Fibroblast of lung (primary cell): ENCODE results near the gene PRH2. TPM values are rescaled to one million over a fixed set of nuclear protein-coding genes. Genes with fewer than 3 reads are reported as not detected.
A peak's percentile ranks its signal among the peaks of the same experiment; 100 is the strongest.

ENCODE experiments used
- DNase-seq, 2 donors: peaks; one replicate each; pipeline versions ENCODE4 v3.0.0 to v3.0.0-alpha.2; 2010; ENCODE audit warnings: low read depth in 2 of 2
- H2AFZ ChIP-seq: 2 replicates; pipeline ENCODE4 v1.5.1; 2012; ENCODE audit warnings: low read length, control low read depth, inconsistent platforms
- H3K27ac ChIP-seq: 2 replicates; pipeline ENCODE4 v1.5.1; 2011; ENCODE audit warnings: low read length, control low read depth; ENCODE audit not compliant: insufficient read depth
- H3K27me3 ChIP-seq: 2 replicates; pipeline ENCODE4 v1.5.1; 2011; ENCODE audit warnings: mild to moderate bottlenecking, low read length; ENCODE audit not compliant: control insufficient read depth, insufficient read depth
- H3K36me3 ChIP-seq: 2 replicates; pipeline ENCODE4 v1.5.1; 2011; ENCODE audit warnings: low read length; ENCODE audit not compliant: control insufficient read depth, insufficient read depth
- H3K4me1 ChIP-seq: 2 replicates; pipeline ENCODE4 v1.5.1; 2011; ENCODE audit warnings: low read length; ENCODE audit not compliant: control insufficient read depth, insufficient read depth; ENCODE audit errors: extremely low read depth
- H3K4me2 ChIP-seq: 2 replicates; pipeline ENCODE4 v1.5.1; 2011; ENCODE audit warnings: low read length, control low read depth; ENCODE audit not compliant: insufficient read depth; ENCODE audit errors: extremely low read depth
- H3K4me3 ChIP-seq, 4 experiments: fragments of 200-600 bp in 1 of 4; sonication (generic) in 1 of 4; replicated peaks in 1 of 4; 2 replicates each; pipeline ENCODE4 v1.5.1; 2011 to 2016; ENCODE audit warnings: low read length in 4 of 4, low read depth in 3 of 4, mild to moderate bottlenecking in 3 of 4, control low read depth in 2 of 4, inconsistent platforms in 1 of 4, mixed read lengths in 1 of 4; ENCODE audit not compliant: insufficient read depth in 1 of 4; ENCODE audit errors: control extremely low read depth in 1 of 4
- H3K79me2 ChIP-seq: 2 replicates; pipeline ENCODE4 v1.5.1; 2012; ENCODE audit warnings: mild to moderate bottlenecking, low read length, inconsistent platforms; ENCODE audit not compliant: control insufficient read depth, insufficient read depth
- H3K9ac ChIP-seq: 2 replicates; pipeline ENCODE4 v1.5.1; 2011; ENCODE audit warnings: mild to moderate bottlenecking, low read length, control low read depth; ENCODE audit not compliant: insufficient read depth
- H3K9me3 ChIP-seq: 2 replicates; pipeline ENCODE4 v1.5.1; 2012; ENCODE audit warnings: low read depth, low read length; ENCODE audit not compliant: control insufficient read depth, insufficient read depth
- H4K20me1 ChIP-seq: 2 replicates; pipeline ENCODE4 v1.5.1; 2011; ENCODE audit warnings: low read length; ENCODE audit not compliant: control insufficient read depth, insufficient read depth; ENCODE audit errors: extremely low read depth
- EZH2 ChIP-seq: IDR thresholded peaks from 2 replicates; pipeline ENCODE4 v1.5.1; 2012; ENCODE audit warnings: low read length, control low read depth, mild to moderate bottlenecking; ENCODE audit errors: missing control alignments
- polyA plus RNA-seq, 2 donors: library from polyadenylated mRNA; depleted of rRNA in 1 of 2; stranded (reverse) in 1 of 2; unstranded in 1 of 2; fragments of >200 nt; gene quantifications; 2 replicates each; pipeline ENCODE4 v1.2.1, GENCODE V29; 2011 to 2012; ENCODE audit warnings: missing spikeins in 1 of 2
- total RNA-seq: library from RNA; depleted of rRNA; stranded (reverse); fragments of >200 nt; gene quantifications from 2 replicates; pipeline ENCODE4 v1.2.1, GENCODE V29; 2014
- TF ChIP-seq, protein P1 (sequence below), 2 donors: IDR thresholded peaks in 1 of 2; conservative IDR thresholded peaks in 1 of 2; 1 replicate in 1 of 2; 2 replicates in 1 of 2; pipeline ENCODE4 v1.5.1; 2011 to 2012; ENCODE audit warnings: low read length in 2 of 2, control low read depth in 1 of 2, inconsistent platforms in 1 of 2, low read depth in 1 of 2, mild to moderate bottlenecking in 1 of 2

PRH2 gene
- total and polyA plus RNA-seq, 2 donors (not counting 1 experiment from before 2014, with no cell fraction given), result 0.14 TPM; not detected in 1

GRCh38 chr12:10968765-10969456, 39.9 kb downstream of the PRH2 start:
- no peak overlapping the region for H2AFZ ChIP-seq
- H3K4me1 ChIP-seq, result peaks cover 2% of the 10 kb centered on the region
- no peak overlapping the region for H3K27ac ChIP-seq
- H3K27me3 ChIP-seq, result no peaks in the 10 kb centered on the region
- no peaks in the 10 kb centered on the region for H3K36me3 ChIP-seq
- TF ChIP-seq EZH2, result no peak
- peak overlapping the region; percentile 15 for H3K4me2 ChIP-seq
- H3K4me3 ChIP-seq, result no peak overlapping the region
- H3K79me2 ChIP-seq, result no peaks in the 10 kb centered on the region
- H4K20me1 ChIP-seq, result no peaks in the 10 kb centered on the region
- DNase-seq, result peak; percentile 76 to 82
- H3K9me3 ChIP-seq, result no peaks in the 10 kb centered on the region
- no peak overlapping the region for H3K9ac ChIP-seq

- H3K4me1 ChIP-seq, result no peaks in the 10 kb centered on the region
- no peaks in the 10 kb centered on the region for H3K9me3 ChIP-seq
These were observed 45.9 kb downstream of the PRH2 start for GRCh38 chr12:10974965-10975364.

GRCh38 chr12:10982244-10982643, 53.2 kb downstream of the PRH2 start:
- no peak overlapping the region for H3K4me2 ChIP-seq
- H3K4me1 ChIP-seq, result no peaks in the 10 kb centered on the region
- no peaks in the 10 kb centered on the region for H4K20me1 ChIP-seq
- H3K27ac ChIP-seq, result no peak overlapping the region
- no peak for DNase-seq
- H3K9ac ChIP-seq, result no peak overlapping the region
- H3K79me2 ChIP-seq, result no peaks in the 10 kb centered on the region
- H3K4me3 ChIP-seq, result no peak overlapping the region
- no peaks in the 10 kb centered on the region for H3K36me3 ChIP-seq
- TF ChIP-seq EZH2, result no peak
- TF ChIP-seq, protein P1, sequence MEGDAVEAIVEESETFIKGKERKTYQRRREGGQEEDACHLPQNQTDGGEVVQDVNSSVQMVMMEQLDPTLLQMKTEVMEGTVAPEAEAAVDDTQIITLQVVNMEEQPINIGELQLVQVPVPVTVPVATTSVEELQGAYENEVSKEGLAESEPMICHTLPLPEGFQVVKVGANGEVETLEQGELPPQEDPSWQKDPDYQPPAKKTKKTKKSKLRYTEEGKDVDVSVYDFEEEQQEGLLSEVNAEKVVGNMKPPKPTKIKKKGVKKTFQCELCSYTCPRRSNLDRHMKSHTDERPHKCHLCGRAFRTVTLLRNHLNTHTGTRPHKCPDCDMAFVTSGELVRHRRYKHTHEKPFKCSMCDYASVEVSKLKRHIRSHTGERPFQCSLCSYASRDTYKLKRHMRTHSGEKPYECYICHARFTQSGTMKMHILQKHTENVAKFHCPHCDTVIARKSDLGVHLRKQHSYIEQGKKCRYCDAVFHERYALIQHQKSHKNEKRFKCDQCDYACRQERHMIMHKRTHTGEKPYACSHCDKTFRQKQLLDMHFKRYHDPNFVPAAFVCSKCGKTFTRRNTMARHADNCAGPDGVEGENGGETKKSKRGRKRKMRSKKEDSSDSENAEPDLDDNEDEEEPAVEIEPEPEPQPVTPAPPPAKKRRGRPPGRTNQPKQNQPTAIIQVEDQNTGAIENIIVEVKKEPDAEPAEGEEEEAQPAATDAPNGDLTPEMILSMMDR (conservative IDR thresholded peaks at IDR 0.05 in 1 of 2, IDR thresholded peaks at IDR 0.05 in 1 of 2; ENCODE audit: low read depth in 1 of 2, low read length in 2 of 2), result no peak
- no peaks in the 10 kb centered on the region for H3K27me3 ChIP-seq
- no peak overlapping the region for H2AFZ ChIP-seq
- H3K9me3 ChIP-seq, result no peaks in the 10 kb centered on the region

More at GRCh38 chr12:10974965-10975364, 45.9 kb downstream of the PRH2 start:
- H3K36me3 ChIP-seq, result no peaks in the 10 kb centered on the region
- H3K27me3 ChIP-seq, result no peaks in the 10 kb centered on the region
- DNase-seq, result no peak
- H3K9ac ChIP-seq, result no peak overlapping the region
- no peaks in the 10 kb centered on the region for H4K20me1 ChIP-seq
- no peak overlapping the region for H2AFZ ChIP-seq
- H3K79me2 ChIP-seq, result no peaks in the 10 kb centered on the region
- no peak overlapping the region for H3K4me3 ChIP-seq
- TF ChIP-seq EZH2, result no peak
- TF ChIP-seq, protein P1 (conservative IDR thresholded peaks at IDR 0.05 in 1 of 2, IDR thresholded peaks at IDR 0.05 in 1 of 2; ENCODE audit: low read depth in 1 of 2, low read length in 2 of 2), result no peak
- H3K27ac ChIP-seq, result no peak overlapping the region
- no peak overlapping the region for H3K4me2 ChIP-seq

Other genes with a start within 250 kb of the PRH2 start
- 97.8 and 109 TPM in 2 replicates for gene YBX3, start 205.9 kb upstream of the PRH2 start, total RNA-seq
- gene YBX3, start 205.9 kb upstream of the PRH2 start, polyA plus RNA-seq, result 150 and 172 TPM in 2 replicates
- gene TAS2R7, start 126.6 kb upstream of the PRH2 start, total RNA-seq, result not detected in 2 replicates
- gene TAS2R7, start 126.6 kb upstream of the PRH2 start, polyA plus RNA-seq, result not detected in 2 replicates
- gene TAS2R8, start 122.0 kb upstream of the PRH2 start, total RNA-seq, result under 0.01 TPM in 1 of 2 replicates, not detected in the other
- gene TAS2R8, start 122.0 kb upstream of the PRH2 start, polyA plus RNA-seq, result not detected in 2 replicates
- 0.17 TPM in 1 of 2 replicates, not detected in the other for gene TAS2R9, start 119.1 kb upstream of the PRH2 start, total RNA-seq
- not detected in 2 replicates for gene TAS2R9, start 119.1 kb upstream of the PRH2 start, polyA plus RNA-seq
- gene TAS2R10, start 102.9 kb upstream of the PRH2 start, total RNA-seq, result 0.50 and 0.51 TPM in 2 replicates
- 0.06 and 0.10 TPM in 2 replicates for gene TAS2R10, start 102.9 kb upstream of the PRH2 start, polyA plus RNA-seq
- gene PRR4, start 79.8 kb upstream of the PRH2 start, total RNA-seq, result 0.66 and 0.77 TPM in 2 replicates
- gene PRR4, start 79.8 kb upstream of the PRH2 start, polyA plus RNA-seq, result 0.93 and 1.7 TPM in 2 replicates
- gene PRH1, start 45.0 kb upstream of the PRH2 start, total RNA-seq, result 8.7 and 19.2 TPM in 2 replicates
- gene PRH1, start 45.0 kb upstream of the PRH2 start, polyA plus RNA-seq, result 1.2 and 1.6 TPM in 2 replicates
- gene TAS2R13, start 19.7 kb upstream of the PRH2 start, total RNA-seq, result 1.0 and 1.7 TPM in 2 replicates
- gene TAS2R13, start 19.7 kb upstream of the PRH2 start, polyA plus RNA-seq, result not detected in 2 replicates
- 2.1 and 2.6 TPM in 2 replicates for gene TAS2R14, start 10.0 kb downstream of the PRH2 start, total RNA-seq
- gene TAS2R14, start 10.0 kb downstream of the PRH2 start, polyA plus RNA-seq, result 1.3 and 2.0 TPM in 2 replicates
- gene TAS2R50, start 57.7 kb downstream of the PRH2 start, total RNA-seq, result 1.3 and 2.3 TPM in 2 replicates
- not detected in 2 replicates for gene TAS2R50, start 57.7 kb downstream of the PRH2 start, polyA plus RNA-seq
- 2.1 and 3.3 TPM in 2 replicates for gene TAS2R20, start 69.1 kb downstream of the PRH2 start, total RNA-seq
- gene TAS2R20, start 69.1 kb downstream of the PRH2 start, polyA plus RNA-seq, result 0.06 and 0.22 TPM in 2 replicates
- gene TAS2R19, start 93.4 kb downstream of the PRH2 start, total RNA-seq, result 3.1 and 5.3 TPM in 2 replicates
- gene TAS2R19, start 93.4 kb downstream of the PRH2 start, polyA plus RNA-seq, result 0.10 and 0.49 TPM in 2 replicates
- 2.6 and 3.6 TPM in 2 replicates for gene TAS2R31, start 102.2 kb downstream of the PRH2 start, total RNA-seq
- 0.15 and 0.73 TPM in 2 replicates for gene TAS2R31, start 102.2 kb downstream of the PRH2 start, polyA plus RNA-seq
- gene TAS2R46, start 133.1 kb downstream of the PRH2 start, total RNA-seq, result 1.5 and 2.0 TPM in 2 replicates
- not detected in 2 replicates for gene TAS2R46, start 133.1 kb downstream of the PRH2 start, polyA plus RNA-seq
- 0.99 and 1.0 TPM in 2 replicates for gene TAS2R43, start 163.1 kb downstream of the PRH2 start, total RNA-seq
- gene TAS2R43, start 163.1 kb downstream of the PRH2 start, polyA plus RNA-seq, result not detected in 2 replicates
- 2.6 and 4.0 TPM in 2 replicates for gene TAS2R30, start 205.4 kb downstream of the PRH2 start, total RNA-seq
- gene TAS2R30, start 205.4 kb downstream of the PRH2 start, polyA plus RNA-seq, result 0.08 TPM in 1 of 2 replicates, not detected in the other
- 4.4 and 4.8 TPM in 2 replicates for gene SMIM10L1, start 242.0 kb downstream of the PRH2 start, total RNA-seq
- gene SMIM10L1, start 242.0 kb downstream of the PRH2 start, polyA plus RNA-seq, result 4.8 and 5.5 TPM in 2 replicates